ENCODE measurements around the gene CLIP2.

The CLIP2 gene

DNA sequence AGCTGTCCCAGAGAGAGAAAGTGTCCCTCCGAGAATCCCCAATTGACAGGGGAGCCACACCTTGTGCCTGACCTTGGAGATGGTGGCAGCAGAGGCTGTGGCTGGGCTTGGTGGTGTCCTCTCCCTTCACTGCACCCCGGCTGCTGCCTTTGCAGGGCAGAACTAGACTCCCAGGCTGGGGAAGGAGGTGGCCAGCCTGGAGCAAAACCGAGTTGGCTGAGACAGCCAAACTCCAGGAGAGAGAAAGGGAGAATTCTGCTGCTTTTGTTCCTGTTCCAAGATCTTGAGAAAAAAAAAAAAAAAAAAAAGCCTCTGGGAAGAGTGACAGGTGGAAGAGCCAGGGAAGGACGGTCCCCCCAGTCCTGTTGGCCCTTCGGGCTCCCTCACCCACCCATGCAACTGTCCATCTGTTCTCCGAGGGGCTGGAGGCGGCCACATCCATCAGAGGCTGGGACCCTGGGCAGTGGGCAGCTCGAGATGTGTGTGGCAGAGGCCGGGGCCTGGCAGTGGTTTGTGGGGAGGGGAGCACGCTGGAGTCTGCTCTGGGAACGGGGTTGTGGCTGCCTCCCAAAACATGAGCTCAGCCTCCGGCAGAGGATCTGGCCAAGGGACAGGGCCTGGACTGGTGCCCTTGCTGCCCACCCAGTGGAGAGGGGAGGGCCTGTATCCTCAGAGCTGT, 35.5 kb downstream of the CLIP2 start:
- TF ChIP-seq, protein P1, sequence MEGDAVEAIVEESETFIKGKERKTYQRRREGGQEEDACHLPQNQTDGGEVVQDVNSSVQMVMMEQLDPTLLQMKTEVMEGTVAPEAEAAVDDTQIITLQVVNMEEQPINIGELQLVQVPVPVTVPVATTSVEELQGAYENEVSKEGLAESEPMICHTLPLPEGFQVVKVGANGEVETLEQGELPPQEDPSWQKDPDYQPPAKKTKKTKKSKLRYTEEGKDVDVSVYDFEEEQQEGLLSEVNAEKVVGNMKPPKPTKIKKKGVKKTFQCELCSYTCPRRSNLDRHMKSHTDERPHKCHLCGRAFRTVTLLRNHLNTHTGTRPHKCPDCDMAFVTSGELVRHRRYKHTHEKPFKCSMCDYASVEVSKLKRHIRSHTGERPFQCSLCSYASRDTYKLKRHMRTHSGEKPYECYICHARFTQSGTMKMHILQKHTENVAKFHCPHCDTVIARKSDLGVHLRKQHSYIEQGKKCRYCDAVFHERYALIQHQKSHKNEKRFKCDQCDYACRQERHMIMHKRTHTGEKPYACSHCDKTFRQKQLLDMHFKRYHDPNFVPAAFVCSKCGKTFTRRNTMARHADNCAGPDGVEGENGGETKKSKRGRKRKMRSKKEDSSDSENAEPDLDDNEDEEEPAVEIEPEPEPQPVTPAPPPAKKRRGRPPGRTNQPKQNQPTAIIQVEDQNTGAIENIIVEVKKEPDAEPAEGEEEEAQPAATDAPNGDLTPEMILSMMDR (IDR thresholded peaks at IDR 0.05), result no peak

DNA sequence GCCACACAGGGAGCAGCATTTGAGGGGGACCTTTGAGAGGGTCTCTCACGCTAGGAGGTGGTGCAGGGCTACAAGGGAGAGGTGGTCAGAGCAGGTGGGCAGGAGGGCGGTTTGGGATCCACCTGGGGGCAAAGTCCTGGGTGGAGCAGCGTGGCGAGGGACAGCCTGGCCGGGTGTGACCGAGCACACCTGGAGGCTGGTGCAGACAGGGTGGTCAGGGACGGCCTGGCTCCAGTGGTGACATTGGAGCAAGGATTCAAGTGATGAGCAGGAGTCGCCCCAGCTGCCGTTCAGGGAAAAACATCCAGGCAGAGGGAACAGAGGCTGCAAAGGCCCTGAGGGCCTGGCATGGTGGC, 36.0 kb downstream of the CLIP2 start:
- TF ChIP-seq, protein P1 (IDR thresholded peaks at IDR 0.05), result no peak

DNA sequence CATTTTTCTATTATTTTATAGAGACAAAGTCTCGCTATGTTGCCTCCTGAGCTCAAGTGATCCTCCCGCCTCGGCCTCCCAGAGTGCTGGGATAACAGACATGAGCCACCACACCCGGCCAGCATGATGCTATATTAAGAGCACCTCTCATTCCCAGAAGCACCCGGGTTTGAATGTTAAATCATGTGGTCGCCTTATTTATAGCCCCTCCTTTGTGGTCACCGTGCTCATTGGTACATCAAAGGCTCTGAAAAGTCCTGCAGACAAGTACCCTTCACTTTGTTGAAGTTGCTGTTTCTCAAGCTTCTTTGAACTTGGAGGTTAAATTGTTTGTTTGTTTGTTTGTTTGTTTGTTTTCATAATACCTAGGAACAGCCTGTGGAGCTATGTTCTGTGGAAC, 40.0 kb downstream of the CLIP2 start:
- TF ChIP-seq, protein P1 (IDR thresholded peaks at IDR 0.05), result no peak

DNA sequence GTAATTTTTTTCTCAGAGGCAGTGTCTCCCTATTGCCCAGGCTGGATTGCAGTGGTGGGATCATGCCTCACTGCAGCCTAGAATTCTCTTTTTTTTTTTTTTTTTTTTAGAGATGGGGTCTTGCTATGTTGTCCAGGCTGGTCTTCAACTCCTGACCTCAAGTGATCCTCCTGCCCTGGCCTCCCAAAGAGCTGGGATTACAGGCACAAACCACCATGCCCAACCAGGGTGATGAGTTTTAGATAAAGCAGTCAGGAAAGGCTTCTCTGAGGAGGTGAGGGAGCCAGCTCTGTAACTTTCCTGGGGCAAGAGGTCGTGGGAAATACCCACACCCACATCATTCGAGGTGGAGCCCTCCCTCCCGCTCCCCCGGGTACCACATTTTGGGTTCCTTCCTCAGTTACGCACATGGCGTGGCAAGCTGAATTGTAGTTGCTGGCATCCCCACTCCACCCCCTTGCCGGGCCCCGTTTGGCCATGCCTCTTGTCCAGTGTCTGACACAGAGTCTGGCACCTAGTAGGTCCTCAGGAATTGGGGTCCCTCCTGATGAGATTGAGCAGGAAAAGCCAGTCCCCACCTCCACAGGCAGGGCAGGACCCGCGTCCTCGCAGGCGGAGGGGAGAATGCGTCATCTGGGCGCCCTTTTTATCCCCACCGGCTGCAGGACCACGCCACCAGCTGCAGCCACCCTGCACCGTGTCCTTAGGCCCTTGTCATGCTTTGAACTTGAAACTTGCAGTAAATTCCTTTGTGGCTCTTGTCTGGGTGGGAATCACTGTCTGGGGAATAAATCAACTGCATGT, 43.4 kb downstream of the CLIP2 start:
- TF ChIP-seq, protein P1 (IDR thresholded peaks at IDR 0.05), result no peak

DNA sequence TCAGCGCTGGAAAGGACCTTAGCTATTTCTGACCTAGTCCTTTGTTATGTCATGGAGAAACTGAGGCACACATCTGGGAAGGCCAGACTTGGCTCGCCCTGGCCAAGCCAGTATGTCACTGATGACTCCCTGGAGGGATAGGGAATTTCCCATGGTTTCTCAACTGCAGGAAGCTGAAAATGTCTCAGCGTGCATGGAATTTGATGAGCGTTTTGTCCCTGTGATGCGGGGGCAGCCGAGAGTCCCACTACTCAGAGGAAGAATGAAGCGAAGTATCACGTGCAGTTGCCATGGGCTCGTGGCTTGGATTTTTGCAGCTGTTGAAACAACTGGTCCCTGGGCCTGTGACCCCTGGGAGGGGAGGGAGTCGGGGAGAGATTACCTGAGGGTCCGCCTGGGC, 44.8 kb downstream of the CLIP2 start:
- TF ChIP-seq, protein P1 (IDR thresholded peaks at IDR 0.05), result no peak

DNA sequence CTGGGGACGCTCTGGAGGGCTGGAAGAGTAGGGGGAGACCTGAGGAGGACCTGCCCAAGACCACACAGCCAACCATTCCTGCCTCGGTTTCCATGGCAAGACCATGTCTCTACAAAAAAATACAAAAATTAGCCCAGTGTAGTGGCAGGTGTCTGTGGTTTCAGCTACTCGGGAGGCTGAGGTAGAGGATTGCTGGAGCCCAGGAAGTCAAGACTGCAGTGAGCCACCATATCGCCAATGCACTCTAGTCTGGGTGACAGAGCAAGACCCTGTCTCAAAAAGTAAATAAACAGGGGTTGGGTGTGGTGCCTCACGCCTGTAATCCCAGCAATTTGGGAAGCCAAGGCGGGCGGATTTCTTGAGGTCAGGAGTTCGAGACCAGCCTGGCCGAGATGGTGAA, 48.7 kb downstream of the CLIP2 start:
- TF ChIP-seq, protein P1 (IDR thresholded peaks at IDR 0.05), result no peak

DNA sequence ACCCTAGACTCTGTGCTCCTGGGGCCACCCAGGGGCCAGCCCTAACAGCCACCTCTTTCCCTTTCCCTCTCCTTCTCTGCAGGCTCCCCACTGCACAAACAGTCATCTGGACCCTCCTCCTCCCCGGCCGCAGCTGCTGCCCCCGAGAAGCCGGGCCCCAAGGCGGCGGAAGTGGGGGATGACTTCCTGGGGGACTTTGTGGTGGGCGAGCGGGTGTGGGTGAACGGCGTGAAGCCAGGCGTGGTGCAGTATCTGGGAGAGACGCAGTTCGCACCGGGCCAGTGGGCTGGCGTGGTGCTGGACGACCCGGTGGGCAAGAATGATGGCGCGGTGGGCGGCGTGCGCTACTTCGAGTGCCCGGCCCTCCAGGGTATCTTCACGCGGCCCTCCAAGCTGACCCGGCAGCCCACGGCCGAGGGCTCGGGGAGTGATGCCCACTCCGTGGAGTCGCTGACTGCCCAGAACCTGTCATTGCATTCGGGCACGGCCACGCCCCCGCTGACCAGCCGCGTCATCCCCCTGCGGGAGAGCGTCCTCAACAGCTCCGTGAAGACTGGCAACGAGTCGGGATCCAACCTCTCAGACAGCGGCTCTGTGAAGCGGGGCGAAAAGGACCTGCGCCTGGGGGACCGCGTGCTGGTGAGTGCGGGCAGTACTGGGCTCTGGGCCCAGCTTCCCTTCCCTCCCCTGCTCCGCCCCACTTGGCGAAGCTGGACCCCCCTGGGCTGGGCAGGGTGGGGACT, 49.3 kb downstream of the CLIP2 start:
- TF ChIP-seq, protein P1 (IDR thresholded peaks at IDR 0.05), result no peak

Measured in LNCAP (cell line).